GM12878 (cell line): ENCODE results near the gene ARL5C. TPM values are rescaled to one million over a fixed set of nuclear protein-coding genes. Genes with fewer than 3 reads are reported as not detected.
A peak's percentile ranks its signal among the peaks of the same experiment; 100 is the strongest.

ENCODE experiments used
- ATAC-seq: fragments of 200-7000 bp; cut with Tn5 transposase; 3 replicates; pipeline ENCODE4 v1.9.1; 2020; ENCODE audit warnings: mild to moderate bottlenecking, moderate library complexity
- BruUV-seq: library from RNA; stranded (reverse); fragments of 400-500 nt; replicated peaks from 2 replicates; lab custom pipeline; 2021; lab: Mats Ljungman, UMichigan
- CTCF ChIA-PET: fragments of 300-600 bp; sonication (Branson Sonifier 250); formaldehyde crosslinking; extraction: SDS; loops from one replicate; lab custom pipeline; 2021; ENCODE audit warnings: inconsistent platforms; lab: Yijun Ruan, JAX
- POLR2A ChIA-PET: fragments of 350-600 bp; formaldehyde crosslinking; extraction: SDS; loops from one replicate; lab custom pipeline; 2021; ENCODE audit warnings: inconsistent platforms; lab: Charles Lee
- RAD21 ChIA-PET: fragments of 300-600 bp; sonication (Branson Sonifier 250); formaldehyde crosslinking; loops from one replicate; lab custom pipeline; 2023; ENCODE audit warnings: antibody characterized with exemption; ENCODE audit not compliant: unreplicated experiment; lab: Charles Lee
- SMC1A ChIA-PET: fragments of 300-600 bp; sonication (Branson Sonifier 250); formaldehyde crosslinking; loops from one replicate; lab custom pipeline; 2023; ENCODE audit not compliant: unreplicated experiment, uncharacterized antibody; lab: Charles Lee
- DNase-seq: peaks from one replicate; pipeline ENCODE4 v3.0.0-alpha.2; 2011; ENCODE audit warnings: low read depth, low spot score
- FAIRE-seq: peaks from 3 replicates; lab custom pipeline; 2011; peaks lifted over from hg19 to GRCh38; lab: Jason Lieb, UNC
- H2AFZ ChIP-seq: 2 replicates; pipeline ENCODE4 v1.6.0; 2011; ENCODE audit warnings: low read depth, low read length, control low read depth; ENCODE audit not compliant: control insufficient read depth
- H3K27ac ChIP-seq: 2 replicates; pipeline ENCODE4 v1.5.1; 2011; ENCODE audit warnings: control low read depth; ENCODE audit not compliant: control insufficient read depth, insufficient read depth
- H3K27me3 ChIP-seq, 2 experiments: replicated peaks in 1 of 2; 2 replicates each; pipeline versions ENCODE4 v1.6.0 to v1.6.1; 2011; ENCODE audit warnings: low read length in 1 of 2; ENCODE audit not compliant: control insufficient read depth in 2 of 2, insufficient read depth in 2 of 2
- H3K36me3 ChIP-seq, 2 experiments: 2 replicates each; pipeline ENCODE4 v1.5.1; 2011; ENCODE audit warnings: low read length in 1 of 2; ENCODE audit not compliant: control insufficient read depth in 2 of 2, insufficient read depth in 2 of 2
- H3K4me1 ChIP-seq: 2 replicates; pipeline ENCODE4 v1.6.1; 2011; ENCODE audit warnings: mild to moderate bottlenecking, low read length, moderate library complexity, mixed read lengths; ENCODE audit not compliant: control insufficient read depth, insufficient read depth
- H3K4me2 ChIP-seq: 2 replicates; pipeline ENCODE4 v1.6.0; 2011; ENCODE audit warnings: control low read depth; ENCODE audit not compliant: control insufficient read depth, insufficient read depth
- H3K4me3 ChIP-seq: fragments of 200-600 bp; sonication (generic); 2 replicates; pipeline ENCODE4 v1.5.1; 2016
- H3K79me2 ChIP-seq: 2 replicates; pipeline ENCODE4 v1.6.0; 2011; ENCODE audit warnings: low read length; ENCODE audit not compliant: control insufficient read depth, insufficient read depth
- H3K9ac ChIP-seq: 2 replicates; pipeline ENCODE4 v1.8.0; 2011; ENCODE audit warnings: low read length, control low read depth, mixed read lengths; ENCODE audit not compliant: control insufficient read depth, insufficient read depth
- H3K9me3 ChIP-seq: replicated peaks from 3 replicates; pipeline ENCODE4 v1.5.1; 2011; ENCODE audit warnings: mild to moderate bottlenecking, low read length; ENCODE audit not compliant: control insufficient read depth, insufficient read depth
- H4K20me1 ChIP-seq: 2 replicates; pipeline ENCODE4 v1.6.0; 2011; ENCODE audit not compliant: control insufficient read depth, insufficient read depth
- LARP7 ChIP-seq: fragments of 450-650 bp; IDR thresholded peaks from 2 replicates; pipeline ENCODE4 v1.6.1; 2017; ENCODE audit warnings: mild to moderate bottlenecking
- POLR2AphosphoS5 ChIP-seq: IDR thresholded peaks from 2 replicates; pipeline ENCODE4 v1.6.1; 2011; ENCODE audit warnings: mild to moderate bottlenecking, low read length, inconsistent platforms
- TCF3 ChIP-seq: IDR thresholded peaks from 2 replicates; pipeline ENCODE4 v1.6.1; 2012; ENCODE audit warnings: low read depth, mild to moderate bottlenecking, low read length, borderline replicate concordance; ENCODE audit not compliant: insufficient read depth
- YY1 ChIP-seq: IDR thresholded peaks from 2 replicates; pipeline ENCODE4 v1.6.1; 2011; ENCODE audit warnings: low read depth, mild to moderate bottlenecking, low read length
- WGBS: methylation state at CpG from one replicate; pipeline ENCODE4 v1.1.6; 2016; ENCODE audit warnings: low lambda C conversion rate; ENCODE audit not compliant: insufficient replicate concordance, insufficient coverage; ENCODE audit errors: missing lambda C conversion rate; 5-methylcytosine and 5-hydroxymethylcytosine counted together
- in situ Hi-C: fragments of 300-500 bp; cut with MboI; formaldehyde crosslinking; loops from 9 replicates; pipeline ENCODE4 v1.14.3; 2018; ENCODE audit warnings: mixed read lengths
- intact Hi-C: fragments of 100-400 bp; cut with micrococcal nuclease; formaldehyde crosslinking; loops from one replicate; pipeline ENCODE4 v1.14.2; 2022; ENCODE audit not compliant: unreplicated experiment
- polyA plus RNA-seq, 11 experiments: library from polyadenylated mRNA; depleted of rRNA in 4 of 11; unstranded in 6 of 11; stranded (reverse) in 5 of 11; fragments of >200 nt; fragmentation: Nextera tagmentation in 4 of 11; fragmentation: Illumina TruSeq in 1 of 11; extraction: Ambion mirVana in 4 of 11; extraction: Trizol in 1 of 11; gene quantifications; 1 replicate in 1 of 11; 2 replicates in 10 of 11; pipeline versions ENCODE4 v1.2.1 to v1.2.3, GENCODE V29; 2011 to 2016; ENCODE audit warnings: inconsistent platforms in 2 of 11, missing spikeins in 2 of 11, low read depth in 1 of 11
- total RNA-seq, 4 experiments: library from RNA; depleted of rRNA in 3 of 4; stranded (reverse); fragments of >200 nt in 3 of 4; fragmentation: Illumina TruSeq in 1 of 4; extraction: Trizol in 1 of 4; gene quantifications; 2 replicates each; pipeline versions ENCODE4 v1.2.1 to v1.2.3, GENCODE V29; 2013 to 2021

The ARL5C gene
- total and polyA plus RNA-seq, 10 of the 15 experiments (the other 5 are each of a cell fraction or from before 2014, with no cell fraction given) = not detected

- no peak for FAIRE-seq
- Histone ChIP-seq H3K27me3 (no peaks in the 10 kb centered on the region), H3K9ac (peak overlapping the region; percentile 97), H3K27ac (peak overlapping the region; percentile 100), H3K36me3 (peaks cover 15 to 28% of the 10 kb centered on the region in 2 experiments), H4K20me1 (peaks cover 5% of the 10 kb centered on the region; the same call in 1 of the 2 replicates)
- POLR2A ChIA-PET = interaction anchor here (0.7 kb wide), 1 partner anchor 39 kb away, joined by 4 read pairs; no protein-coding TSS in a partner anchor
- peak; percentile 43; the same call in 1 of the 2 replicates for TF ChIP-seq POLR2AphosphoS5
- no peak for TF ChIP-seq YY1
- TF ChIP-seq LARP7 = 0 out of 2 replicates have a peak, but pooled peaks have one; percentile 7
- TF ChIP-seq TCF3 = no peak
- TF ChIP-seq, all 136 proteins: peak for 2
- DNase-seq (no peak), ATAC-seq (no peak)
- CTCF ChIA-PET = interaction anchor here (0.7 to 10.9 kb wide), 3 partner anchors 26 to 39 kb away, joined by 3 to 658 read pairs (median 7); no protein-coding TSS in a partner anchor
- H3K4me3 ChIP-seq = peak overlapping the region; percentile 95
- WGBS = 1% methylated on average over 11 of the region's 11 CpGs
- no peak overlapping the region for H2AFZ ChIP-seq
- H3K4me2 ChIP-seq = peak overlapping the region; percentile 64
- intact Hi-C loops (no loop called here), in situ Hi-C loops (no loop called here)
- H3K79me2 ChIP-seq = peaks cover 38% of the 10 kb centered on the region
- H3K9me3 ChIP-seq = no peaks in the 10 kb centered on the region
- BruUV-seq = no TSS peak
- SMC1A ChIA-PET = no interaction called here
- RAD21 ChIA-PET = interaction anchor here (1.2 kb wide), 1 partner anchor 31 kb away, joined by 4 read pairs; no protein-coding TSS in a partner anchor
- H3K4me1 ChIP-seq = peaks cover 21% of the 10 kb centered on the region
Measured at GRCh38 chr17:39200957-39201510, 35.1 kb upstream of the ARL5C start.
